GM10266 (cell line): ENCODE results near the gene CREB5.

Experiments used
- DNase-seq: peaks from one replicate; pipeline ENCODE4 v3.0.0; 2012; ENCODE audit errors: extremely low spot score
- CTCF ChIP-seq: IDR thresholded peaks from 2 replicates; pipeline ENCODE4 v1.5.1; 2012; ENCODE audit warnings: mild to moderate bottlenecking, low read depth; ENCODE audit not compliant: control insufficient read depth, insufficient read depth; ENCODE audit errors: missing control alignments

The CREB5 gene

DNA sequence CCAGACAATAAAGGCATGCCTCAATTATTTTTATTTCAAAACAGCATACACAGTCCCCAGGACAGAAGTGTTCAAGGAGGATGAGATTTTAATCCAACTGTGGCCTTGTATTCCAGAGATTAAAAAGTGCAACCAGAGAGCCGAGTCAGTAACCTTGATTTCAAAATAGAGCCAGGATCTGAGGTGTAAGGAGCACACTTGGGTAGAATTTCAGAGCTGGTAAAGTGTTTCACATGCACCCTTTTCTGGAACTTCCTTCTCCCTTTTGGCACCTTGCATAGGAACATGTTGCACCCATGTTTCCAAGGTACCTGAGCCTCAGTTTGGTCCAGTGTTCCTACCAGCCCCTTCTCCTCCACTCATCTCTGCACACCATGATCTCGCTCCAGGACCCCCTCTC, 320.7 kb downstream of the CREB5 start:
- DNase-seq: no peak
- no peak for TF ChIP-seq CTCF

DNA sequence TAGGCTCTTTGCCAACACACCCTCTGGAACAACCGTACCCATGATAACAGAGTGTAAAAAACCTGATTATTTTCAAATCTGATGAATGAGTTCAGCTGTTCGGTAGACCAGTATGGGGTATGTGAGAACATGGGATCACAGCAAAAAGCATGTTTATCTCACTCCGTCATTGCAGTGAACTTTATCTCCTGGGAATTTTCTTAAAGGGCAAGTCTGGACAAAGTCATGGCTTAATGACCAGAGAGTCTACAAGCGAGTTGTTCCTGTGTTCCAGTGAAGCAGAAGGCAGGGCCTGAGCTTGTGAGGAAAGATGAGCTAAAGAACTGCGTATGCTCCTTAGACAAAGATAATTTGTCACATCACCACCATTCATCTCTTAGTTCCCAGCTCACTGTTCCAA, 326.1 kb downstream of the CREB5 start:
- no peak for DNase-seq
- no peak for TF ChIP-seq CTCF

GRCh38 chr7:28739128-28739527, 326.8 kb downstream of the CREB5 start:
- DNase-seq: no peak
- no peak for TF ChIP-seq CTCF

DNA sequence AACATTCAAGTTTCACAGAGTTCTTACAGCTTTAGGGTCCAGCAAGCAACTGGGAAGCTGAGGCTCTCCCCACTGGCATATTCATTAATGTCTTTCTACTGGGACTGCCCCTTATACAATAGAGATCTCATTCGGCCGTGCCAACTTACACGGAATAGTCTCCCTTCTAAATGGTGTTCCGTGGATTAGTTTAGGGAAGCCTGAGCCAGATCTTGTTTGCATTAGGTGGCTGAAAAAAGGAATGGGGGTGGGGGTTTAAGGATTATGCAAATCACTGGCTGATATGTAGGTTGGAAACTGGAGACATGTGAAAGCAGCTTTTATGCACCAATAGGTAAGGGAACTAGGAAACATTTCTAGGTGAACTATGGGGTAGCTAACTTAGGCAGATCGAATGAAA, 327.5 kb downstream of the CREB5 start:
- TF ChIP-seq CTCF: no peak
- no peak for DNase-seq

GRCh38 chr7:28744951-28745350, 332.6 kb downstream of the CREB5 start:
- DNase-seq: no peak

DNA sequence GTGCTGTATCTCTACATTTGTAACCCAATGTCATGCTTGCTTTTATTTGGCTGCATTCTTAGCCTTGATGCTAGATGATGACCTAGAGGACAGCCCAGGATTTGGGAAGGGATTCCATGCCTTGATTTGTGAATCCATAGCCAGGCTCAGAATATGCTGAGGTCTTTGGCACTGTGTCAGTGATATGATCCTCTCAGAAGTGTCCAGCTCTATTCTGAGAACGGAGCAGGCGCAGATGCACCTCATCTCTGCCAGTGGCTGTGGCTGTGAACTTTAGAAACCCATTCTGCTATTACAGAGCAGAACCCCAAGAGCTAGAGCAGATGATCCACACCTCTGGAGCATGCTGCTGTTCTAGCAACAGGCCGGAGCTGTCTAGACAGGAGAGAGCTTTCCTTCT, 333.0 kb downstream of the CREB5 start:
- DNase-seq: no peak
- TF ChIP-seq CTCF: no peak

More at GRCh38 chr7:28744951-28745350, 332.6 kb downstream of the CREB5 start:
- TF ChIP-seq CTCF: no peak

GRCh38 chr7:28747404-28747803, 335.1 kb downstream of the CREB5 start:
- TF ChIP-seq CTCF: no peak
- DNase-seq: no peak
